ENCODE results near the gene TMEM151A.

Gene TMEM151A

GRCh38 chr11:66264914-66265313 lies 26.8 kb upstream of the TMEM151A start:
- no peaks in the 10 kb centered on the region for H3K27me3 ChIP-seq (replicated peaks)
- no peak overlapping the region for H3K4me3 ChIP-seq (ENCODE audit: low read depth, low read length)
- peak; percentile 65 for TF ChIP-seq CTCF (IDR thresholded peaks at IDR 0.05; ENCODE audit: low read depth, low read length, missing control alignments)
- DNase-seq, result no peak
- peaks cover 21% of the 10 kb centered on the region for H3K36me3 ChIP-seq (replicated peaks)
- in situ Hi-C loops (cut with HindIII; ENCODE audit: low pct_ligation_motif_present, low sequenced_read_pairs), result no loop called here
- H3K27ac ChIP-seq, result no peak overlapping the region

- in situ Hi-C loops (cut with HindIII; ENCODE audit: low pct_ligation_motif_present, low sequenced_read_pairs), result no loop called here
- Histone ChIP-seq H3K36me3 (replicated peaks) (peaks cover 21% of the 10 kb centered on the region), H3K4me3 (ENCODE audit: low read depth, low read length) (no peak overlapping the region), H3K27ac (no peak overlapping the region), H3K27me3 (replicated peaks) (no peaks in the 10 kb centered on the region)
- DNase-seq, result no peak
- no peak for TF ChIP-seq CTCF (IDR thresholded peaks at IDR 0.05; ENCODE audit: low read depth, low read length, missing control alignments)
These were observed 25.9 kb upstream of the TMEM151A start for GRCh38 chr11:66265531-66266377.

- in situ Hi-C loops (cut with HindIII; ENCODE audit: low pct_ligation_motif_present, low sequenced_read_pairs), result no loop called here
- Histone ChIP-seq H3K27ac (no peak overlapping the region), H3K4me3 (ENCODE audit: low read depth, low read length) (peak overlapping the region; percentile 95), H3K27me3 (replicated peaks) (no peaks in the 10 kb centered on the region), H3K36me3 (replicated peaks) (peaks cover 20% of the 10 kb centered on the region)
- no peak for TF ChIP-seq CTCF (IDR thresholded peaks at IDR 0.05; ENCODE audit: low read depth, low read length, missing control alignments)
- no peak for DNase-seq
These were observed 25.2 kb upstream of the TMEM151A start for GRCh38 chr11:66266378-66267038.

- H3K27ac ChIP-seq, result peak overlapping the region; percentile 79
- peak; percentile 28 for TF ChIP-seq CTCF (IDR thresholded peaks at IDR 0.05; ENCODE audit: low read depth, low read length, missing control alignments)
- peaks cover 18% of the 10 kb centered on the region for H3K36me3 ChIP-seq (replicated peaks)
- H3K4me3 ChIP-seq (ENCODE audit: low read depth, low read length), result peak overlapping the region; percentile 95
- H3K27me3 ChIP-seq (replicated peaks), result no peaks in the 10 kb centered on the region
- DNase-seq, result no peak
- in situ Hi-C loops (cut with HindIII; ENCODE audit: low pct_ligation_motif_present, low sequenced_read_pairs), result no loop called here
These were observed 24.7 kb upstream of the TMEM151A start for GRCh38 chr11:66267039-66267378.

- in situ Hi-C loops (cut with HindIII; ENCODE audit: low pct_ligation_motif_present, low sequenced_read_pairs), result no loop called here
- peak; percentile 75 for DNase-seq
- H3K4me3 ChIP-seq (ENCODE audit: low read depth, low read length), result peak overlapping the region; percentile 95
- peak overlapping the region; percentile 79 for H3K27ac ChIP-seq
- peaks cover 18% of the 10 kb centered on the region for H3K36me3 ChIP-seq (replicated peaks)
- TF ChIP-seq CTCF (IDR thresholded peaks at IDR 0.05; ENCODE audit: low read depth, low read length, missing control alignments), result peak; percentile 25
- H3K27me3 ChIP-seq (replicated peaks), result no peaks in the 10 kb centered on the region
These were observed 24.1 kb upstream of the TMEM151A start for GRCh38 chr11:66267379-66268243.
